WERI-Rb-1 (cell line): ENCODE measurements around the gene SH3RF1.

ENCODE experiments used
- DNase-seq: peaks from one replicate; pipeline ENCODE4 v3.0.0-alpha.2; 2020
- H3K27ac ChIP-seq: fragments of 250-450 bp; sonication (Bioruptor Pico); 2 replicates; pipeline ENCODE4 v1.5.1; 2020; ENCODE audit warnings: mild to moderate bottlenecking, moderate library complexity
- H3K27me3 ChIP-seq: fragments of 250-450 bp; sonication (Bioruptor Pico); 2 replicates; pipeline ENCODE4 v1.5.1; 2021; ENCODE audit warnings: mild to moderate bottlenecking, low read depth, moderate library complexity; ENCODE audit not compliant: insufficient read depth, severe bottlenecking
- H3K36me3 ChIP-seq: fragments of 250-450 bp; sonication (Bioruptor Pico); 2 replicates; pipeline ENCODE4 v1.5.1; 2020; ENCODE audit warnings: mild to moderate bottlenecking, moderate library complexity
- H3K4me3 ChIP-seq: 2 replicates; pipeline ENCODE4 v1.5.1; 2011; ENCODE audit warnings: low read depth, mild to moderate bottlenecking, control low read depth, low read length
- H3K9me3 ChIP-seq: fragments of 250-450 bp; sonication (Bioruptor Pico); 2 replicates; pipeline ENCODE4 v1.5.1; 2021; ENCODE audit warnings: mild to moderate bottlenecking, moderate library complexity; ENCODE audit not compliant: severe bottlenecking
- CTCF ChIP-seq: IDR thresholded peaks from 2 replicates; pipeline ENCODE4 v1.5.1; 2011; ENCODE audit warnings: low read depth, mild to moderate bottlenecking, control low read depth, inconsistent platforms, low read length

The SH3RF1 gene

GRCh38 chr4:169248645-169249044 lies 22.1 kb downstream of the SH3RF1 start:
- TF ChIP-seq CTCF = no peak
- H3K27ac ChIP-seq = no peak overlapping the region
- no peaks in the 10 kb centered on the region for H3K27me3 ChIP-seq

GRCh38 chr4:169246957-169247396 lies 23.8 kb downstream of the SH3RF1 start:
- no peak for DNase-seq
- no peak for TF ChIP-seq CTCF
- Histone ChIP-seq H3K27ac (no peak overlapping the region), H3K27me3 (no peaks in the 10 kb centered on the region), H3K4me3 (no peak overlapping the region), H3K9me3 (no peaks in the 10 kb centered on the region), H3K36me3 (no peaks in the 10 kb centered on the region)

More at GRCh38 chr4:169248645-169249044, 22.1 kb downstream of the SH3RF1 start:
- Histone ChIP-seq H3K4me3 (no peak overlapping the region), H3K9me3 (no peaks in the 10 kb centered on the region), H3K36me3 (no peaks in the 10 kb centered on the region)
- DNase-seq = no peak

GRCh38 chr4:169246279-169246678 lies 24.5 kb downstream of the SH3RF1 start:
- no peaks in the 10 kb centered on the region for H3K36me3 ChIP-seq
- TF ChIP-seq CTCF = no peak
- no peak overlapping the region for H3K27ac ChIP-seq
- no peaks in the 10 kb centered on the region for H3K27me3 ChIP-seq
- H3K9me3 ChIP-seq = no peaks in the 10 kb centered on the region
- H3K4me3 ChIP-seq = no peak overlapping the region
- DNase-seq = no peak

GRCh38 chr4:169245061-169245460 lies 25.7 kb downstream of the SH3RF1 start:
- no peak for TF ChIP-seq CTCF
- Histone ChIP-seq H3K27me3 (no peaks in the 10 kb centered on the region), H3K36me3 (no peaks in the 10 kb centered on the region), H3K9me3 (no peaks in the 10 kb centered on the region), H3K27ac (no peak overlapping the region), H3K4me3 (no peak overlapping the region)
- no peak for DNase-seq

GRCh38 chr4:169243825-169244609 lies 26.7 kb downstream of the SH3RF1 start:
- Histone ChIP-seq H3K27ac (no peak overlapping the region), H3K36me3 (no peaks in the 10 kb centered on the region), H3K9me3 (no peaks in the 10 kb centered on the region), H3K4me3 (no peak overlapping the region), H3K27me3 (no peaks in the 10 kb centered on the region)
- DNase-seq = no peak
- no peak for TF ChIP-seq CTCF

GRCh38 chr4:169241464-169241863 lies 29.3 kb downstream of the SH3RF1 start:
- Histone ChIP-seq H3K27me3 (no peaks in the 10 kb centered on the region), H3K27ac (no peak overlapping the region), H3K9me3 (no peaks in the 10 kb centered on the region), H3K4me3 (no peak overlapping the region), H3K36me3 (no peaks in the 10 kb centered on the region)
- DNase-seq = no peak
- no peak for TF ChIP-seq CTCF
